ENCODE results near the gene DSCAML1.

- no peak for TF ChIP-seq POLR2AphosphoS5 (IDR thresholded peaks at IDR 0.05)
- TF ChIP-seq CTCF (IDR thresholded peaks at IDR 0.05): no peak
- TF ChIP-seq POLR2A (IDR thresholded peaks at IDR 0.05): no peak
These were observed 144.5 kb downstream of the DSCAML1 start for GRCh38 chr11:117652521-117652920.
